ENCODE measurements around the gene RPP25L. TPM values are rescaled to one million over a fixed set of nuclear protein-coding genes. Genes with fewer than 3 reads are reported as not detected.
A peak's percentile ranks its signal among the peaks of the same experiment; 100 is the strongest.

Gene RPP25L
- total and polyA plus RNA-seq, 10 of the 15 experiments (the other 5 are each of a cell fraction or from before 2014, with no cell fraction given) = 7.7 to 30.2 (median 16.8) TPM

DNA sequence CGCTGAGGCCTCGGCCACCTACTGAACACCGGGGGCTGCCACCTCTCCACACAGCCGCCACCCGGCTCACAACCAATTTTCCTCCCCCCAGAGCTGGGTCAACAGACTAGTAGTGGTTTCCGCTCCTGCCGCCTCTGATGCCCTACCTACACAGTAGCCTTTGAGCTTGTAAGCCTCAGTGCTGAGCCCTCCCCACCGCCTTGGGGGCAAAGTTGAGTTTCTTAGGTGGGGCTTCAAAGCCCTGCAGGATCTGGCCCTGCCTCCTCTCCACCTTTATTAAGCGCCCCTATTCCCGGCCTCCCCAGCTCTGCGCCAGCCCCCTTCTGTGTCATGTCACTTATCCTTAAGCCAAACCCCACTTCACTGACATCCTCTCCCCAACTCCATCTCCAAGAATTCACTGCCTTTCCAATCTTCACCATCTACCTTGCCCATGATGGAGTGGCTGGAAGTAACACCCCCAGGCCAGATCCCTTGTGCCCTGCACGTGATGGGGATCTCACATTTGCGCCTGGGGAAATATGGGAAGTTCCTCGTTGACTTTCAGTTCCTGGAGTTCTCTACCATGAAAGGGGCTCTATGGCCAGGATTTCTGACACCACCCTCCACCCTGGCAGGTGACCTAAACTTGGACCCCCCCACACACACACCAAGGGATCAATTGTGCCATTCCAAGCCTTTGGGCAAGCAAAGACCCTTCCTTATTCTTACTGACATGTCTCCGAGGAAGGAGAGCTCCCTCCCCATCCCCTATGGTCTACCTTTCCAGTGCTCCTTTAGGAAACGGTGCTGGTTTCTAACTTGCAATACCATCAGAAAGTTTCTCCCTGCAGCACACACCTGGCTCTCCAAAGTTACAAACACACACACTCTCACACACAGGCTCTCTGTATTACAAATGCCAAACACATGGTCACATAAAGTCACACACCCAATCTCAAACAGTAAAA, 19.7 kb downstream of the RPP25L start:
- BruUV-seq (replicated peaks) = no TSS peak
- DNase-seq (ENCODE audit: low read depth, low spot score) (no peak), FAIRE-seq (no peak), ATAC-seq (peak; percentile 20)
- no peaks in the 10 kb centered on the region for H3K9me3 ChIP-seq (replicated peaks; ENCODE audit: control insufficient read depth, insufficient read depth, low read length)
- no peak overlapping the region for H2AFZ ChIP-seq (ENCODE audit: control insufficient read depth, low read depth, low read length)
- intact Hi-C loops (cut with micrococcal nuclease; ENCODE audit: unreplicated experiment) = loop anchor here (1.0 to 2.0 kb wide), 3 partner anchors 44 to 187 kb away; no protein-coding TSS in a partner anchor
- in situ Hi-C loops (cut with MboI) = loop anchor here (5.0 kb wide), 1 partner anchor 50 kb away; no protein-coding TSS in a partner anchor
- H3K4me3 ChIP-seq = no peak overlapping the region
- RAD21 ChIA-PET (ENCODE audit: unreplicated experiment) = interaction anchor here (0.5 to 1.4 kb wide), 3 partner anchors 102 to 189 kb away, joined by 3 to 7 read pairs (median 3); no protein-coding TSS in a partner anchor
- POLR2A ChIA-PET = interaction anchor here (1.2 kb wide), 1 partner anchor 44 kb away, joined by 3 read pairs; no protein-coding TSS in a partner anchor
- peaks cover 14% of the 10 kb centered on the region for H4K20me1 ChIP-seq (ENCODE audit: control insufficient read depth, insufficient read depth)
- H3K79me2 ChIP-seq (ENCODE audit: control insufficient read depth, insufficient read depth, low read length) = no peaks in the 10 kb centered on the region
- no peak overlapping the region for H3K27ac ChIP-seq (ENCODE audit: control insufficient read depth, insufficient read depth)
- H3K4me1 ChIP-seq (ENCODE audit: control insufficient read depth, insufficient read depth, low read length) = peaks cover 2% of the 10 kb centered on the region; the same call in 1 of the 2 replicates
- no peak overlapping the region for H3K4me2 ChIP-seq (ENCODE audit: control insufficient read depth, insufficient read depth)
- 14% methylated on average over 16 of the region's 16 CpGs for WGBS (ENCODE audit: insufficient coverage, insufficient replicate concordance, low lambda C conversion rate, missing lambda C conversion rate)
- no peak for TF ChIP-seq MTA2 (IDR thresholded peaks at IDR 0.05; ENCODE audit: low read depth)
- no peak for TF ChIP-seq ZNF24 (IDR thresholded peaks at IDR 0.05)
- SMC1A ChIA-PET (ENCODE audit: uncharacterized antibody, unreplicated experiment) = interaction anchor here (1.0 to 1.3 kb wide), 5 partner anchors 15 to 262 kb away, joined by 3 to 4 read pairs (median 3); no protein-coding TSS in a partner anchor
- no peaks in the 10 kb centered on the region for H3K36me3 ChIP-seq (ENCODE audit: control insufficient read depth in 2 of 2, insufficient read depth in 2 of 2, low read length in 1 of 2)
- H3K27me3 ChIP-seq (replicated peaks in 1 of 2; ENCODE audit: control insufficient read depth in 2 of 2, insufficient read depth in 2 of 2, low read length in 1 of 2) = peaks cover 28 to 41% of the 10 kb centered on the region in 2 experiments
- CTCF ChIA-PET = interaction anchor here (0.6 to 3.1 kb wide), 17 partner anchors 9 to 203 kb away, joined by 3 to 32 read pairs (median 3); partner anchors contain the start of gene RPP25L
- H3K9ac ChIP-seq (ENCODE audit: control insufficient read depth, insufficient read depth, low read length) = no peak overlapping the region

Measured in GM12878 (cell line).